Gastrocnemius medialis (tissue), 4 donors: Measurements from ENCODE around the gene PROM1. TPM values are rescaled to one million over a fixed set of nuclear protein-coding genes. Genes with fewer than 3 reads are reported as not detected.

Experiments
- ATAC-seq, 2 donors: fragments of 150-250 bp; one replicate each; pipeline ENCODE4 v1.9.1; 2016
- DNase-seq, 2 donors: peaks; one replicate each; pipeline ENCODE4 v3.0.0-alpha.2; 2019
- H3K27ac ChIP-seq, 4 donors: fragments of 200-600 bp; sonication (generic); 1 replicate in 1 of 4; 2 replicates in 3 of 4; pipeline ENCODE4 v1.5.1; 2016 to 2018; ENCODE audit warnings: mild to moderate bottlenecking in 2 of 4, moderate library complexity in 1 of 4
- H3K27me3 ChIP-seq, 3 donors: fragments of 200-600 bp; sonication (generic) in 2 of 3; 1 replicate in 1 of 3; 2 replicates in 2 of 3; pipeline versions ENCODE4 v1.5.1 to v1.6.0; 2016 to 2019; ENCODE audit warnings: mild to moderate bottlenecking in 1 of 3, moderate library complexity in 1 of 3
- H3K36me3 ChIP-seq, 2 donors: fragments of 200-600 bp; sonication (generic) in 1 of 2; one replicate each; pipeline ENCODE4 v1.5.1; 2017 to 2018
- H3K4me1 ChIP-seq, 2 donors: fragments of 200-600 bp; sonication (generic) in 1 of 2; one replicate each; pipeline ENCODE4 v1.5.1; 2016 to 2017; ENCODE audit warnings: mild to moderate bottlenecking in 2 of 2
- H3K4me3 ChIP-seq, 4 donors: fragments of 200-600 bp; sonication (generic) in 3 of 4; 1 replicate in 1 of 4; 2 replicates in 3 of 4; pipeline ENCODE4 v1.5.1; 2016 to 2019; ENCODE audit warnings: mild to moderate bottlenecking in 2 of 4
- H3K9me3 ChIP-seq, 3 donors: fragments of 200-600 bp; sonication (generic) in 2 of 3; 1 replicate in 1 of 3; 2 replicates in 2 of 3; pipeline ENCODE4 v1.5.1; 2016 to 2019
- CTCF ChIP-seq, 5 experiments: fragments of 450-650 bp in 3 of 5; fragments of 200-600 bp in 2 of 5; sonication (generic) in 2 of 5; IDR thresholded peaks in 4 of 5; conservative IDR thresholded peaks in 1 of 5; 1 replicate in 4 of 5; 2 replicates in 1 of 5; pipeline ENCODE4 v1.5.1; 2016 to 2019; ENCODE audit warnings: antibody characterized with exemption in 5 of 5, mild to moderate bottlenecking in 3 of 5, moderate library complexity in 3 of 5
- POLR2A ChIP-seq, 2 donors: fragments of 450-650 bp; IDR thresholded peaks; one replicate each; pipeline ENCODE4 v1.6.1; 2017; ENCODE audit warnings: antibody characterized with exemption in 2 of 2, mild to moderate bottlenecking in 2 of 2, moderate library complexity in 2 of 2
- in situ Hi-C, 4 donors: fragments of 200-750 bp; cut with MboI; loops; one replicate each; pipeline versions ENCODE4 v1.15.0 to v1.8.0; 2017; ENCODE audit warnings: low sequenced_read_pairs in 4 of 4
- intact Hi-C: fragments of 100-400 bp; cut with DNase I; formaldehyde crosslinking; loops from one replicate; pipeline ENCODE4 v1.15.1; 2023; ENCODE audit warnings: low total_unique reads
- total RNA-seq, 4 donors: library from RNA; depleted of rRNA; stranded (reverse); fragments of >200 nt; gene quantifications; one replicate each; pipeline versions ENCODE4 v1.1.0 to v1.2.3, GENCODE V29; 2016

The PROM1 gene
- total RNA-seq, 4 donors from 2014 or later = 0.11 to 2.9 (median 0.58) TPM; not detected in 1

GRCh38 chr4:16006771-16007446 lies 76.9 kb downstream of the PROM1 start:
- peaks cover 0 to 6% of the 10 kb centered on the region in 2 donors for H3K4me1 ChIP-seq
- no peak overlapping the region for H3K27ac ChIP-seq
- ATAC-seq = no peak
- no peaks in the 10 kb centered on the region for H3K36me3 ChIP-seq
- in situ Hi-C loops = loop anchor here (10.0 to 25.0 kb wide), 6 partner anchors 122 to 532 kb away; no protein-coding TSS in a partner anchor
- H3K9me3 ChIP-seq = no peaks in the 10 kb centered on the region
- TF ChIP-seq POLR2A (IDR thresholded peaks at IDR 0.05) = no peak
- TF ChIP-seq CTCF (IDR thresholded peaks at IDR 0.05 in 4 of 5, conservative IDR thresholded peaks at IDR 0.05 in 1 of 5) = no peak
- H3K27me3 ChIP-seq = no peaks in the 10 kb centered on the region
- intact Hi-C loops = no loop called here
- H3K4me3 ChIP-seq = no peak overlapping the region
- DNase-seq = no peak

DNA sequence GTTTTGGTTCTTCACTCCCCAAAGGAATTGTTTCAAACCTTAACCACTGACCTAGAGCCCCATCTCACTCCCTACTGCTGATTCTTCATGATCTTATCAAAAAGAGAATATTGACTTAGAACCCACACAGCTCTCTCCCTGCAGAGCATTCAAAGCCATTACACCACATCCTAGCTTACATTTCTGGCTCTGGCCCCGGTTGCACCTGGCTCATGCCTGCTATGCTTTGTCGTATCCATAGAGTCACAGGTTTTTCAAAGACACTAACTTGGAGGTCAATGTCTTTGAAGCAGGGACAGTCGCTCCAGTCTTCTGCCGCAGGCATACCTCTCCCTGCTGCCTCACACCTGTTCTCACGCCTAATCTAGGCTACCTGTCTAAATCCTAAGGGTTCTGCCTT lies 78.1 kb downstream of the PROM1 start:
- in situ Hi-C loops (loop anchor here (10.0 to 25.0 kb wide), 6 partner anchors 121 to 531 kb away; no protein-coding TSS in a partner anchor), intact Hi-C loops (no loop called here)
- no peaks in the 10 kb centered on the region for H3K36me3 ChIP-seq

GRCh38 chr4:16001484-16001858 lies 82.4 kb downstream of the PROM1 start:
- H3K27ac ChIP-seq = no peak overlapping the region
- H3K36me3 ChIP-seq = no peaks in the 10 kb centered on the region
- H3K27me3 ChIP-seq = no peaks in the 10 kb centered on the region
- H3K9me3 ChIP-seq = no peaks in the 10 kb centered on the region
- TF ChIP-seq POLR2A (IDR thresholded peaks at IDR 0.05) (no peak), CTCF (IDR thresholded peaks at IDR 0.05 in 4 of 5, conservative IDR thresholded peaks at IDR 0.05 in 1 of 5) (peak; percentile 53 to 81 (median 73))
- ATAC-seq = peak; percentile 89 to 98
- H3K4me3 ChIP-seq = no peak overlapping the region
- DNase-seq = peak; percentile 20 to 56
- in situ Hi-C loops = loop anchor here (5.0 to 25.0 kb wide), 8 partner anchors 117 to 527 kb away; no protein-coding TSS in a partner anchor
- intact Hi-C loops = loop anchor here (1.0 to 5.0 kb wide), 3 partner anchors 119 to 519 kb away; no protein-coding TSS in a partner anchor
- H3K4me1 ChIP-seq = no peaks in the 10 kb centered on the region

More for the DNA sequence above, 78.1 kb downstream of the PROM1 start:
- no peak for ATAC-seq
- H3K4me1 ChIP-seq = no peaks in the 10 kb centered on the region
- no peaks in the 10 kb centered on the region for H3K27me3 ChIP-seq
- H3K9me3 ChIP-seq = no peaks in the 10 kb centered on the region
- no peak overlapping the region for H3K4me3 ChIP-seq
- no peak overlapping the region for H3K27ac ChIP-seq
- no peak for TF ChIP-seq CTCF (IDR thresholded peaks at IDR 0.05 in 4 of 5, conservative IDR thresholded peaks at IDR 0.05 in 1 of 5)
- no peak for TF ChIP-seq POLR2A (IDR thresholded peaks at IDR 0.05)
- DNase-seq = no peak

DNA sequence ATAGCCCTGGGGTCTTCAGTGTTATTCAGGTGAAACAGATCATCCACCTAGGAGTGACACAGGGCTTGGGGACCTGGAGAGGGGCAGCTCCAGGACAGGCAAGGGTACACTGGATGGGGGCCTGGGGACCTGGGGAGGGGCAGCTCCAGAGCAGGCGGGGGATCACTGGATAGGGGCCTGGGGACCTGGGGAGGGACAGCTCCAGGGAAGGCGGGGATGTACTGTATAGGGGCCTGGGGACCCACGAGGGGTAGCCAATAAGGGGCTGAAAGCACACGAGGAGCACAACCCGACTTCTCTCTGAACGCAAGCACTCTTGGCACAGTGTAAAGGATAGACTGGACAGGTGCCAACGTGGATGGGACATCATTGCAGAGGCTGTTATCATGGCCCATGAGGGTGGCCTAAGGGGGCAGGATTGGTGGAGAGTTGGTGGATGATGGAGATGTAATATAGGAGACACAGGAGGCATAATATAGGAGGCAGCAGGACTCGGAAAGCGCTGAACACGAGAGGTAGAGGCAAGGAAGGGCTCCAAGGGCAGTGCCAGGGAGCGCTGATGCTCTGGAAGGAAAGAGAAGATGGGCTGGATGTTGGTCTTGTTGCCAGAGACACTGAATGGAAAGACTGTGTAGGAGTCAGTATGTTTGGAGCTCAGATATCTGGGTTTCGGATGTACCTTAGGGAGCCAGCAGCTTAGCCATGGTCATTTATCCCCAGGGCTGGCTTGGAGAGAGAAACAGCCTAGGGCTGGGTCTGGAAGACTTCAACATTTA lies 82.9 kb downstream of the PROM1 start:
- H3K36me3 ChIP-seq = no peaks in the 10 kb centered on the region
- ATAC-seq (peak in 1 of 2 donors; percentile 3), DNase-seq (no peak)
- H3K4me1 ChIP-seq = no peaks in the 10 kb centered on the region
- TF ChIP-seq CTCF (IDR thresholded peaks at IDR 0.05 in 4 of 5, conservative IDR thresholded peaks at IDR 0.05 in 1 of 5) = no peak
- TF ChIP-seq POLR2A (IDR thresholded peaks at IDR 0.05) = no peak
- H3K27me3 ChIP-seq = no peaks in the 10 kb centered on the region
- intact Hi-C loops = loop anchor here (1.0 to 5.0 kb wide), 3 partner anchors 119 to 519 kb away; no protein-coding TSS in a partner anchor
- H3K4me3 ChIP-seq = no peak overlapping the region
- no peaks in the 10 kb centered on the region for H3K9me3 ChIP-seq
- in situ Hi-C loops = loop anchor here (5.0 to 25.0 kb wide), 8 partner anchors 116 to 526 kb away; no protein-coding TSS in a partner anchor
- no peak overlapping the region for H3K27ac ChIP-seq
